Lung (tissue), 16 donors: ENCODE data around the gene ABCB4. TPM values are rescaled to one million over a fixed set of nuclear protein-coding genes. Genes with fewer than 3 reads are reported as not detected.

ENCODE experiments used
- ATAC-seq: fragments of 200-7000 bp; cut with Tn5 transposase; one replicate; pipeline ENCODE4 v1.9.1; 2020; ENCODE audit warnings: moderate number of reproducible peaks; ENCODE audit not compliant: insufficient read depth, low FRiP score
- DNase-seq, 3 donors: peaks; one replicate each; pipeline ENCODE4 v3.0.0-alpha.2; 2013 to 2017
- H3K27ac ChIP-seq, 2 donors: one replicate each; pipeline ENCODE4 v1.5.1; 2013; ENCODE audit warnings: mild to moderate bottlenecking in 2 of 2, moderate library complexity in 2 of 2, control low read depth in 1 of 2, inconsistent platforms in 1 of 2, low read depth in 1 of 2, low read length in 1 of 2
- H3K27me3 ChIP-seq, 3 donors: one replicate each; pipeline ENCODE4 v1.5.1; 2013; ENCODE audit warnings: low read length in 2 of 3; ENCODE audit not compliant: control insufficient read depth in 3 of 3, insufficient read depth in 3 of 3
- H3K36me3 ChIP-seq, 4 donors: one replicate each; pipeline ENCODE4 v1.5.1; 2013; ENCODE audit warnings: low read length in 4 of 4, mild to moderate bottlenecking in 1 of 4, moderate library complexity in 1 of 4; ENCODE audit not compliant: control insufficient read depth in 4 of 4, insufficient read depth in 4 of 4
- H3K4me1 ChIP-seq, 5 donors: one replicate each; pipeline ENCODE4 v1.5.1; 2013; ENCODE audit warnings: low read length in 5 of 5, mild to moderate bottlenecking in 2 of 5, moderate library complexity in 1 of 5; ENCODE audit not compliant: control insufficient read depth in 5 of 5, insufficient read depth in 5 of 5
- H3K4me3 ChIP-seq: one replicate; pipeline ENCODE4 v1.5.1; 2013; ENCODE audit warnings: mild to moderate bottlenecking, control low read depth, moderate library complexity
- H3K9ac ChIP-seq, 2 donors: one replicate each; pipeline ENCODE4 v1.5.1; 2013; ENCODE audit warnings: low read length in 2 of 2, control low read depth in 1 of 2; ENCODE audit not compliant: insufficient read depth in 1 of 2
- H3K9me3 ChIP-seq, 4 donors: one replicate each; pipeline ENCODE4 v1.5.1; 2013; ENCODE audit warnings: low read length in 3 of 4, mild to moderate bottlenecking in 1 of 4, moderate library complexity in 1 of 4; ENCODE audit not compliant: control insufficient read depth in 4 of 4, insufficient read depth in 3 of 4
- WGBS, 2 donors: extraction: QIAGEN DNeasy Blood & Tissue Kit; methylation state at CpG; one replicate each; pipeline ENCODE4 v1.1.7; 2013; 5-methylcytosine and 5-hydroxymethylcytosine counted together
- long read RNA-seq, 5 donors: transcript quantifications; one replicate each; lab custom pipeline, GENCODE V29; 2026
- polyA plus RNA-seq, 2 donors: library from polyadenylated mRNA; stranded (reverse); fragments of 200-250 nt; gene quantifications; one replicate each; pipeline ENCODE4 v1.2.1, GENCODE V29; 2013
- total RNA-seq, 2 donors: library from RNA; depleted of rRNA in 1 of 2; stranded (reverse); fragments of >200 nt in 1 of 2; gene quantifications; one replicate each; pipeline ENCODE4 v1.2.1, GENCODE V29; 2014 to 2021
- TF ChIP-seq, protein P1 (sequence below): IDR thresholded peaks from 2 replicates; pipeline ENCODE4 v1.5.1; 2012; ENCODE audit warnings: mild to moderate bottlenecking; ENCODE audit errors: control extremely low read depth, extremely low read depth
- donor health status: control.
- donor health status: control.
- donor health status: Bipolar disorder and iron deficiency.
- donor health status: healthy.
- donor health status: DM: yes; HTN: yes; CAD: no.

ABCB4 gene
- total RNA-seq (under 1 TPM; 0.25 to 0.68 TPM), polyA plus RNA-seq (under 1 TPM; 0.08 to 0.41 TPM)
- long read RNA-seq, donor 1: 0 reads
- long read RNA-seq, donor 2: 0 reads
- long read RNA-seq, donor 3: 0 reads
- long read RNA-seq, donor 4: 0 reads
- long read RNA-seq, donor 5: 0 reads

DNA sequence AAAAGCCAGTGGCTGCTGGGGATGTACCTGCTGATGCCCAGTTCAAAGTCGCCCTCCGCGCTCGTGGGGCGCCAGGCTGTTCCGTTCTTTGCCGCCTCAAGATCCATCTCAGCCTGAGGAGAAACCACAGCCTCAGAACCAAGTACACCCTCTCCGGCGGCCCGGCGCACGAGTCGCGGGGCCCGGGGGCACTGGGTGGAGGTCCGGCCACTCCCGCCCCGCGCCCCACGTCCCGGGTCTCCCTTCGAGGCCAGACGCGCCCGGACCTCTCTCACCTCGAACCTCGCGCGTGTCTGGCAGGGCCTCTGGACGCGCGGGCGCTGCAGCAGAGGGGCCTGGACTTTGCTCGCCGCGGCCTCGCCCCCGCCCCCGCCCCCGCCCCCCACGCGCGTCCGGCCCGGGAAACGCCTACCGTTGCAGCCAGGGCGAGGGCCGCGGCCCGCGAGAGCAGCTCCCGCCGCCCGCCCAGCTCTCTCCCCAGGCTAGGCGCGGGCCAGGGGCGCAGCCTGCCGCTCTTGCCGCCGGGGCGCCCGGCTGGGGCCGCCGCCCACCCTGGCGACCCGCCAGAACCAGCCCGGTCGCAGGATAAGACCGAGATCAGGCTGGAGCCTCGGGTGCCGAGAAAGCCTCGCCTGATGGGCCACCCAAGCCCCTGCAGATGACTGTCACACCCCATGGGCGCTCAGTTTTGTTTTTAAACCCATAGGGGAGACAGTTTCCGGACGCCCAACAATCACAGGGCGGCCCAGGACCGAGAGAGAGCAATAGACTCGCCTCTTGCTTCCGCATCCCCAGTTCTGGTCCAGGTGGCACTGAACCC, at the start of gene ABCB4:
TSS of gene ABCB4 (minus strand) at position 322 of the 820 bp plus-strand sequence. CDS start at position 107, 215 bp downstream.
- H3K27me3 ChIP-seq: peaks cover 0 to 9% (median 5%) of the 10 kb centered on the region in 3 donors
- 6 to 9% methylated on average over 60 to 80 of the region's 80 CpGs for WGBS, 2 donors
- no peaks in the 10 kb centered on the region for H3K36me3 ChIP-seq
- DNase-seq (peak; percentile 23 to 55 (median 44)), ATAC-seq (peak; percentile 34)
- no peaks in the 10 kb centered on the region for H3K9me3 ChIP-seq
- TF ChIP-seq, protein P1, sequence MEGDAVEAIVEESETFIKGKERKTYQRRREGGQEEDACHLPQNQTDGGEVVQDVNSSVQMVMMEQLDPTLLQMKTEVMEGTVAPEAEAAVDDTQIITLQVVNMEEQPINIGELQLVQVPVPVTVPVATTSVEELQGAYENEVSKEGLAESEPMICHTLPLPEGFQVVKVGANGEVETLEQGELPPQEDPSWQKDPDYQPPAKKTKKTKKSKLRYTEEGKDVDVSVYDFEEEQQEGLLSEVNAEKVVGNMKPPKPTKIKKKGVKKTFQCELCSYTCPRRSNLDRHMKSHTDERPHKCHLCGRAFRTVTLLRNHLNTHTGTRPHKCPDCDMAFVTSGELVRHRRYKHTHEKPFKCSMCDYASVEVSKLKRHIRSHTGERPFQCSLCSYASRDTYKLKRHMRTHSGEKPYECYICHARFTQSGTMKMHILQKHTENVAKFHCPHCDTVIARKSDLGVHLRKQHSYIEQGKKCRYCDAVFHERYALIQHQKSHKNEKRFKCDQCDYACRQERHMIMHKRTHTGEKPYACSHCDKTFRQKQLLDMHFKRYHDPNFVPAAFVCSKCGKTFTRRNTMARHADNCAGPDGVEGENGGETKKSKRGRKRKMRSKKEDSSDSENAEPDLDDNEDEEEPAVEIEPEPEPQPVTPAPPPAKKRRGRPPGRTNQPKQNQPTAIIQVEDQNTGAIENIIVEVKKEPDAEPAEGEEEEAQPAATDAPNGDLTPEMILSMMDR: no peak
- H3K9ac ChIP-seq: peak within 1 kb of the TSS in 1 of 2 donors; percentile 49
- H3K27ac ChIP-seq: peak within 1 kb of the TSS in 1 of 2 donors; percentile 89
- no peak within 1 kb of the TSS for H3K4me3 ChIP-seq
- peaks cover 0 to 12% (median 0%) of the 10 kb centered on the region in 5 donors for H3K4me1 ChIP-seq

DNA sequence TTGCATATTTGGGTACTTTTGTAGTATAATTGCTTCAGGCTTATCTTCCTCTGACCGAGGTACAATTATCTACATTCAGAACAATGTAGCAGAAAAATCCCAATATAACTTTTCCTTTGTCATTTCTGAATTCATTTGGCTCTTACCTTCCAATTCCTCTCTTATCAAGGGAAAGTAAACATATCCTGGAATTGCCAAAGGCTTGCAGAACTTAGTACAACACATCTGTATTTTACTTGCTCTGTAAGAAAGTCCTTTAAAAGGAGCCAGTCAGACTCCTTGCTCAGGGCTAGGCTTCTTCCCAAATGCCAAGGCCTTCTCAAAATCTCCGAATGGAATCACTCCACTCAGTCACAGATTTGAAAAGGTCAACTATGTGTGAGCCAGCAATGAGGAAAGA, 43.3 kb upstream of the ABCB4 start:
- Histone ChIP-seq H3K4me3 (no peak overlapping the region), H3K27me3 (no peaks in the 10 kb centered on the region), H3K9me3 (no peaks in the 10 kb centered on the region), H3K27ac (no peak overlapping the region), H3K36me3 (no peaks in the 10 kb centered on the region), H3K4me1 (no peaks in the 10 kb centered on the region), H3K9ac (no peak overlapping the region)
- ATAC-seq (no peak), DNase-seq (no peak)
- WGBS, 2 donors: 54 to 58% methylated on average over 2 of the region's 2 CpGs
- TF ChIP-seq, protein P1: no peak

DNA sequence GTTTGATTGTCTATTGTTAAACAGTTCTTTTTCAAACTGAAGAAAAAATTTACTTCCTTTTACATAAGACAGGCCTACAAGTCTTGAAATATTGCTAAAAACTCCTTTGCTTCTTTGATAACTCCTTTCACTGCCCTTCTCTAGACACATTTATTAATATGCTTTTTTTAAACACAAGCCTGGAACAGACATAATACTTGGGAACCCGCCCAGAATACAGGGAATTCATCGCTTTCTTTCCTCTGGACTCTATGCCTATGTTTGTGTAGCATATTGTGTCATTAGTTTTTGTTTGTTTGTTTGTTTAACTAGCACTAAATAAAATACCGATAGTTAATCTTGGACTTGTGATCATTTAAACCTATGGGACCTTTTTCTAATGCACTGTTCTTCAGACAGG, 42.4 kb upstream of the ABCB4 start:
- DNase-seq (no peak), ATAC-seq (no peak)
- no peak overlapping the region for H3K4me3 ChIP-seq
- no peaks in the 10 kb centered on the region for H3K9me3 ChIP-seq
- TF ChIP-seq, protein P1: no peak
- no peak overlapping the region for H3K27ac ChIP-seq
- no peak overlapping the region for H3K9ac ChIP-seq
- WGBS, 2 donors: 83 to 85% methylated on average over 3 of the region's 3 CpGs
- no peaks in the 10 kb centered on the region for H3K4me1 ChIP-seq
- H3K36me3 ChIP-seq: no peaks in the 10 kb centered on the region
- H3K27me3 ChIP-seq: no peaks in the 10 kb centered on the region
